A549 (cell line): ENCODE data around the gene SPATA13.

ENCODE experiments used
- CHD2 ChIP-seq: fragments of 150-350 bp; IDR thresholded peaks from 2 replicates; pipeline ENCODE4 v1.6.1; 2014; ENCODE audit warnings: low read length; ENCODE audit not compliant: partially characterized antibody
- PHF8 ChIP-seq: fragments of 200-600 bp; sonication (generic); IDR thresholded peaks from 2 replicates; pipeline ENCODE4 v1.6.1; 2016; ENCODE audit warnings: low read depth, mild to moderate bottlenecking, antibody characterized with exemption, moderate library complexity, borderline replicate concordance

DNA sequence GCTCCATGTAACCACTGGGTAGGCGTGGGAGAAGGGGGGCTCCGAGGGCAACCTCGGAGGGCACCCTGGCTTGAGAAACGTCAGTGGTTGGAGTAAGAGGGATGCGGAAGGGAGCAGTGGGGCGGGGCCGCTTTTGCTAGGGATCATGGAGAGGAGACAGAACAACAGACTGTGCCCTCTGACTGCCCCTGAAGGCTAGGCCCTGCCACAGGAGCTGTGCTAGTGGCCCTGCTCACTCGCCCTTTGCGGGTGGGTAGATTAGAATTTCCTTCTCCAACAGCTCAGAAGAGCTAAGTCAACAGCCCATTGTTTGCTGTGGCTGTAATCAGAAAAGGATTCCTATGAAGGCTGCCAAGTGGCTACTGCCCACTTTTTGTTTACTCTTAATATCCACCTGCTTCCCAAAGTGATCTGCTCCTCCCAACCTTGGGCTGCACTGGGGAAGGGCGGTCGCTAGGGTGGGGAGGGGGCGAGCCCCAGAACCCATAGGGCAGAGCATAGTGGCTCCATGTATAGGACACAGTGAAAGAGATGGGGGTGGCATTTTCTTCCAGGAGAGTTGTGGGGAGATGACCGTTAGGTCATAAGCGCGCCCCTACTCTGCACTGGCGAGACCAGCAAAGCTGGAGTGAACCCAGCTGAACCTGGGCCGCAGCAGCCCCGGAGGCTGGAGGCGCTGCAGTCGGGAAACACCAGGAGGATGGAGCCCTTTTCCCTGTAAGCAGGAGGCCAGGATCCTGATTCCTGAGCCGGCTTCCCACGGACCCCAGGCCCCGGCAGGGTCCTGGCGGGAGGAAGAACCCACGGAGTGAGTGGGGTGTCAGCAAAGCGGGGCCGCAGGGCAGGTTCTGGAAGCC lies 146.9 kb downstream of the SPATA13 start:
- TF ChIP-seq CHD2 (no peak), PHF8 (no peak)
